ENCODE data around the gene CDH4. TPM values are rescaled to one million over a fixed set of nuclear protein-coding genes. Genes with fewer than 3 reads are reported as not detected.

CDH4 gene
- total and polyA plus RNA-seq, 2 of the 13 experiments (the other 11 are each of a cell fraction or from before 2014, with no cell fraction given): not detected

GRCh38 chr20:61817575-61817974 lies 565.5 kb downstream of the CDH4 start:
- CTCF ChIA-PET (ENCODE audit: low intra/inter-chr PET ratio, low total read pairs): no interaction called here
- 17% methylated on average over 13 of the region's 13 CpGs for WGBS (ENCODE audit: low lambda C conversion rate)
- Histone ChIP-seq H3K9me3 (ENCODE audit: low read length) (no peaks in the 10 kb centered on the region), H3K4me2 (ENCODE audit: low read depth, low read length) (no peak overlapping the region), H3K79me2 (ENCODE audit: insufficient read depth, low read length) (no peaks in the 10 kb centered on the region), H3K27ac (ENCODE audit: extremely low read length, insufficient read depth, low read length) (no peak overlapping the region), H3K9ac (ENCODE audit: insufficient read depth, low read depth, low read length) (no peak overlapping the region), H4K20me1 (ENCODE audit: insufficient read depth, low read length) (peaks cover 3% of the 10 kb centered on the region; the same call in 1 of the 2 replicates), H3K27me3 (ENCODE audit: control insufficient read depth in 1 of 2, insufficient read depth in 2 of 2, low read length in 2 of 2) (peaks cover 41 to 85% of the 10 kb centered on the region in 2 experiments), H3K4me1 (ENCODE audit: insufficient read depth, low read length) (no peaks in the 10 kb centered on the region), H2AFZ (ENCODE audit: low read length) (no peak overlapping the region), H3K4me3 (replicated peaks in 1 of 3; ENCODE audit: insufficient read depth in 1 of 3, low read depth in 2 of 3, low read length in 3 of 3) (no peak overlapping the region), H3K36me3 (replicated peaks in 1 of 2; ENCODE audit: control insufficient read depth in 1 of 2, insufficient read depth in 2 of 2, low read length in 2 of 2) (no peaks in the 10 kb centered on the region)
- FAIRE-seq (no peak), ATAC-seq (no peak), DNase-seq (ENCODE audit: low spot score) (no peak)
- no TSS peak for BruUV-seq (replicated peaks)
- POLR2A ChIA-PET: no interaction called here
- in situ Hi-C loops (cut with HindIII; ENCODE audit: extremely low pct_ligation_motif_present, low pct_unique_long_range_greater_than_20kb): no loop called here
- no peak for TF ChIP-seq NFYB (CRISPR knock-in tag; IDR thresholded peaks at IDR 0.05)
- no peak for TF ChIP-seq SP1 (IDR thresholded peaks at IDR 0.05)
- TF ChIP-seq SP1 (CRISPR knock-in tag; IDR thresholded peaks at IDR 0.05): no peak
- TF ChIP-seq ZNF615 (CRISPR knock-in tag; IDR thresholded peaks at IDR 0.05; ENCODE audit: borderline replicate concordance): no peak
- TF ChIP-seq, protein P1, sequence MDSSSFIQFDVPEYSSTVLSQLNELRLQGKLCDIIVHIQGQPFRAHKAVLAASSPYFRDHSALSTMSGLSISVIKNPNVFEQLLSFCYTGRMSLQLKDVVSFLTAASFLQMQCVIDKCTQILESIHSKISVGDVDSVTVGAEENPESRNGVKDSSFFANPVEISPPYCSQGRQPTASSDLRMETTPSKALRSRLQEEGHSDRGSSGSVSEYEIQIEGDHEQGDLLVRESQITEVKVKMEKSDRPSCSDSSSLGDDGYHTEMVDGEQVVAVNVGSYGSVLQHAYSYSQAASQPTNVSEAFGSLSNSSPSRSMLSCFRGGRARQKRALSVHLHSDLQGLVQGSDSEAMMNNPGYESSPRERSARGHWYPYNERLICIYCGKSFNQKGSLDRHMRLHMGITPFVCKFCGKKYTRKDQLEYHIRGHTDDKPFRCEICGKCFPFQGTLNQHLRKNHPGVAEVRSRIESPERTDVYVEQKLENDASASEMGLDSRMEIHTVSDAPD (CRISPR knock-in tag; IDR thresholded peaks at IDR 0.05): no peak
- no peak for TF ChIP-seq ELF3 (CRISPR knock-in tag; IDR thresholded peaks at IDR 0.05)
- no peak for TF ChIP-seq ASH2L (IDR thresholded peaks at IDR 0.05; ENCODE audit: insufficient read length, low read depth, low read length)
- no peak for TF ChIP-seq SRY (CRISPR knock-in tag; IDR thresholded peaks at IDR 0.05)
- intact Hi-C loops (cut with micrococcal nuclease; ENCODE audit: unreplicated experiment): no loop called here

Measured in HepG2 (cell line).